MCF 10A (cell line): ENCODE data around the gene HNRNPC. TPM values are rescaled to one million over a fixed set of nuclear protein-coding genes. Genes with fewer than 3 reads are reported as not detected.
"Not testable (repeated sequence)": the region's sequence is repeated elsewhere in the genome, so short reads cannot be mapped to it uniquely, and the experiment has no call there.

Source experiments
- BruUV-seq: library from RNA; stranded (reverse); fragments of 400-500 nt; replicated peaks from 2 replicates; lab custom pipeline; 2021; lab: Mats Ljungman, UMichigan
- CTCF ChIA-PET: fragments of 300-600 bp; sonication (Branson Sonifier 250); formaldehyde crosslinking; extraction: SDS; loops from one replicate; lab custom pipeline; 2021; ENCODE audit warnings: antibody characterized with exemption, inconsistent platforms; lab: Yijun Ruan, JAX
- POLR2A ChIA-PET: fragments of 300-600, 350-650 bp; sonication (Branson Sonifier 250); formaldehyde crosslinking; extraction: SDS; loops from one replicate; lab custom pipeline; 2020; ENCODE audit warnings: antibody characterized with exemption, inconsistent platforms; lab: Yijun Ruan, JAX
- DNase-seq: peaks from one replicate; pipeline ENCODE4 v3.0.0-alpha.2; 2018; ENCODE audit not compliant: unreplicated experiment
- H3K27ac Mint-ChIP-seq: one replicate; pipeline ENCODE4 v1.8.0; 2022; ENCODE audit warnings: mild to moderate bottlenecking, low read depth, mixed read lengths; ENCODE audit not compliant: unreplicated experiment
- H3K27me3 Mint-ChIP-seq: one replicate; pipeline ENCODE4 v1.8.0; 2022; ENCODE audit warnings: mixed read lengths; ENCODE audit not compliant: insufficient read depth, unreplicated experiment
- H3K36me3 Mint-ChIP-seq: one replicate; pipeline ENCODE4 v1.8.0; 2022; ENCODE audit warnings: mild to moderate bottlenecking, moderate library complexity, mixed read lengths; ENCODE audit not compliant: insufficient read depth, unreplicated experiment
- H3K4me1 Mint-ChIP-seq: one replicate; pipeline ENCODE4 v1.8.0; 2022; ENCODE audit warnings: mixed read lengths; ENCODE audit not compliant: insufficient read depth, unreplicated experiment
- H3K4me3 Mint-ChIP-seq: one replicate; pipeline ENCODE4 v1.8.0; 2022; ENCODE audit warnings: mild to moderate bottlenecking, moderate library complexity, mixed read lengths; ENCODE audit not compliant: unreplicated experiment
- H3K9me3 Mint-ChIP-seq: one replicate; pipeline ENCODE4 v1.8.0; 2022; ENCODE audit warnings: mixed read lengths; ENCODE audit not compliant: unreplicated experiment
- intact Hi-C: fragments of 100-400 bp; cut with micrococcal nuclease; formaldehyde crosslinking; loops from 2 replicates; pipeline ENCODE4 v1.14.1; 2022
- total RNA-seq: library from RNA; stranded (reverse); gene quantifications from 2 replicates; pipeline ENCODE4 v1.2.3, GENCODE V29; 2022
- TF ChIP-seq, protein P1 (sequence below): fragments of 200-600 bp; IDR thresholded peaks from one replicate; pipeline ENCODE4 v1.8.0; 2022; ENCODE audit warnings: antibody characterized with exemption, mild to moderate bottlenecking; ENCODE audit not compliant: unreplicated experiment

The HNRNPC gene
- total RNA-seq, 1 experiment from 2014 or later: 882 TPM

DNA sequence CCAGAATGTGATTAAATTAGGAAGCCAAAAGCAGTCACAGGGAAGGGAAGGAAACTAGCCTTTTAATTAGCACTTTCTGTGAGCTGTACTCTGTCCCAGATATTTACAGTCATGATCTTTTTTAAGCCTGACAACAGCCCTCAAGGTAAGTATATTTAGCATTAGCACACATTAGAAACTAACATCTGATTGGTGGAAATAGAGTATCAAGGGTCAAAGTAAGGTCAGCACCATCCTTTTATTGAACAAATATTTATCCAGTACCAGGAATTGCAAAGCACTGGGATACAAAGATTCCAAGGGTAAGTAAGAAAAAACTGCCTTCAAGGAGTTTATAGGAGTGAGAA lies 38.9 kb upstream of the HNRNPC start:
- Mint-ChIP-seq H3K27ac (peak overlapping the region; percentile 91), H3K9me3 (no peaks in the 10 kb centered on the region), H3K27me3 (peaks cover 10% of the 10 kb centered on the region), H3K36me3 (no peaks in the 10 kb centered on the region), H3K4me1 (peaks cover 14% of the 10 kb centered on the region), H3K4me3 (peak overlapping the region; percentile 78)
- BruUV-seq: TSS peak; percentile 97
- DNase-seq: no peak
- ChIA-PET CTCF (interaction anchor here (0.7 to 1.3 kb wide), 5 partner anchors 9 to 267 kb away, joined by 3 to 4 read pairs (median 3); no protein-coding TSS in a partner anchor), POLR2A (interaction anchor here (0.6 to 3.3 kb wide), 12 partner anchors 8 to 148 kb away, joined by 3 to 31 read pairs (median 4); partner anchors contain the start of gene CHD8)
- TF ChIP-seq, protein P1, sequence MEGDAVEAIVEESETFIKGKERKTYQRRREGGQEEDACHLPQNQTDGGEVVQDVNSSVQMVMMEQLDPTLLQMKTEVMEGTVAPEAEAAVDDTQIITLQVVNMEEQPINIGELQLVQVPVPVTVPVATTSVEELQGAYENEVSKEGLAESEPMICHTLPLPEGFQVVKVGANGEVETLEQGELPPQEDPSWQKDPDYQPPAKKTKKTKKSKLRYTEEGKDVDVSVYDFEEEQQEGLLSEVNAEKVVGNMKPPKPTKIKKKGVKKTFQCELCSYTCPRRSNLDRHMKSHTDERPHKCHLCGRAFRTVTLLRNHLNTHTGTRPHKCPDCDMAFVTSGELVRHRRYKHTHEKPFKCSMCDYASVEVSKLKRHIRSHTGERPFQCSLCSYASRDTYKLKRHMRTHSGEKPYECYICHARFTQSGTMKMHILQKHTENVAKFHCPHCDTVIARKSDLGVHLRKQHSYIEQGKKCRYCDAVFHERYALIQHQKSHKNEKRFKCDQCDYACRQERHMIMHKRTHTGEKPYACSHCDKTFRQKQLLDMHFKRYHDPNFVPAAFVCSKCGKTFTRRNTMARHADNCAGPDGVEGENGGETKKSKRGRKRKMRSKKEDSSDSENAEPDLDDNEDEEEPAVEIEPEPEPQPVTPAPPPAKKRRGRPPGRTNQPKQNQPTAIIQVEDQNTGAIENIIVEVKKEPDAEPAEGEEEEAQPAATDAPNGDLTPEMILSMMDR: no peak
- intact Hi-C loops: no loop called here

DNA sequence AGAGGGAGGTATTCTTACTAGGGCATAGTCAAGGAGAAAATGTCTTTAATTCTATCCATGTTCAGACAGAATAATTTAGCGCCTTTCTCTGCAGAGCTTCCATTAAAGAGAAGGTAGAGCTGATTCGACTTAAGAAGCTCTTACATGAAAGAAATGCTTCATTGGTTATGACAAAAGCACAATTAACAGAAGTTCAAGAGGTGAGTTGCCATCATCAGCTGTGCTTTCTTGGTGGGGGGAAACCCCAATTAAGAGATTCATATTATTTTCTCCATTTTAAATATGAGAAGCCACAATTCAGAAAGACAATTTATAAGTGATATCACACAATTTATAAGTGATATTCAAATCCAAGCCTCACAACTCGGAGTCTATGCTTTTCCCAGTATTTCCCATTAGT lies 38.4 kb upstream of the HNRNPC start:
- ChIA-PET POLR2A (interaction anchor here (1.1 to 3.3 kb wide), 7 partner anchors 33 to 148 kb away, joined by 3 to 31 read pairs (median 4); partner anchors contain the start of gene CHD8), CTCF (interaction anchor here (0.9 to 1.2 kb wide), 5 partner anchors 9 to 74 kb away, joined by 3 to 4 read pairs (median 3); no protein-coding TSS in a partner anchor)
- Mint-ChIP-seq H3K27ac (no peak overlapping the region), H3K27me3 (peaks cover 10% of the 10 kb centered on the region), H3K4me1 (peaks cover 14% of the 10 kb centered on the region), H3K36me3 (no peaks in the 10 kb centered on the region), H3K9me3 (no peaks in the 10 kb centered on the region), H3K4me3 (peak overlapping the region; percentile 78)
- intact Hi-C loops: no loop called here
- TF ChIP-seq, protein P1: no peak
- no peak for DNase-seq
- no TSS peak for BruUV-seq

DNA sequence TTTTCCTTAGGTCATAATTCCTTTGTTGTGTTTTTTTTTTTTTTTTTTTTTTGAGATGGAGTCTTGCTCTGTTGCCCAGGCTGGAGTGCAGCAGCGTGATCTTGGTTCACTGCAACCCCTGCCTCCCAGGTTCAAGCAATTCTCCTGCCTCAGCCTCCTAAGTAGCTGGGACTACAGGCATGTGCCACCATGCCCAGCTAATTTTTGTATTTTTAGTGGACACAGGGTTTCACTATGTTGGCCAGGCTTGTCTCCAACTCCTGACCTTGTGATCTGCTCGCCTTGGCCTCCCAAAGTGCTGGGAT lies 33.5 kb upstream of the HNRNPC start:
- intact Hi-C loops, H3K27ac Mint-ChIP-seq, H3K9me3 Mint-ChIP-seq, DNase-seq, H3K4me1 Mint-ChIP-seq, H3K27me3 Mint-ChIP-seq, H3K36me3 Mint-ChIP-seq, H3K4me3 Mint-ChIP-seq, CTCF ChIA-PET, BruUV-seq, POLR2A ChIA-PET: not testable (repeated sequence)

DNA sequence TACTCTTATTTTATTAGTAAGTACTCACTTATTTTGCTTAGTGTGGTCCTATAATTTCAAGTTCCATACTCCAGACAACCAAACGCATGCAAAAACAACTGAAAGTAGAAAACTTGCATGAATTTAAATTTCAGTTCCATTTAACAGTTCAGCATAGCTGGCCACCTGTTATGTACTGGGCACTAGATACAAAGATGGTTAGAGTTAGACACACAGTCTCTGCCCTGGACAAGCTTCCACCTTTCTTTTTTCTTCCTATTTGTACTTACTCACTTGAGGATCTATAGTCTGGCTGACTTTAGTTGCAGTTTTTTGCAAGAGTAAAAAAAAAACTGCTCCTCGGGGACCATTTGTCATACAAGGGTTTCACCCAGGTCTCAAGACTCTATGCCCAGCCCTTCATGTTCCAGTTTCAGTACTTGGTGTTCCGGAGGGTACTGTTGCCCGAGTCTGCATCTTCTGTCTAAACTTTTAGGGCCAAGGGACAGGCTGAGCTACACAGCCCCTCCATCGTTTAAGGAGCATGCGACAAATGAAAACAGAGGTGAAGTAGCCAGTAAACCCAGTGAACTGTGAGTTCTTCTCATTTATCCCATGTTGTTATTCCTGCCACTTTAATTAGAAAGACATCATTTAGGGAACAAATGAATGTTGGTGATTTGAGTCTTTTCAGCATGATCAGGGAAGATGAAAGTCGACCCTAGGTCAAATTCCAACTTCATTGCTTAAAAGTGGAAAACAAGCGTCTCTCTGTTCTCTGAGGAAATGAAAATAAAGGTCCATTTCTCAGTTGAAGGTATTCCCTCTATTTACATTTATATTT lies 33.0 kb upstream of the HNRNPC start:
- Mint-ChIP-seq H3K4me1 (no peaks in the 10 kb centered on the region), H3K27ac (no peak overlapping the region), H3K9me3 (no peaks in the 10 kb centered on the region), H3K27me3 (no peaks in the 10 kb centered on the region), H3K4me3 (no peak overlapping the region), H3K36me3 (no peaks in the 10 kb centered on the region)
- intact Hi-C loops: no loop called here
- POLR2A ChIA-PET: no interaction called here
- TF ChIP-seq, protein P1: no peak
- no TSS peak for BruUV-seq
- no peak for DNase-seq
- CTCF ChIA-PET: no interaction called here
